Keratinocyte (primary cell): ENCODE measurements around the gene MTFMT. TPM values are rescaled to one million over a fixed set of nuclear protein-coding genes. Genes with fewer than 3 reads are reported as not detected.

Source experiments
- DNase-seq: peaks from one replicate; pipeline ENCODE4 v3.0.0-alpha.2; 2011; ENCODE audit warnings: low read depth, missing footprints, low spot score
- FAIRE-seq: peaks from 2 replicates; lab custom pipeline; 2011; peaks lifted over from hg19 to GRCh38; lab: Jason Lieb, UNC
- H2AFZ ChIP-seq: 2 replicates; pipeline ENCODE4 v1.6.0; 2012; ENCODE audit warnings: low read length, control low read depth, inconsistent platforms; ENCODE audit not compliant: control insufficient read depth
- H3K27ac ChIP-seq: 2 replicates; pipeline ENCODE4 v1.5.1; 2011; ENCODE audit warnings: low read length; ENCODE audit not compliant: control insufficient read depth, insufficient read depth
- H3K27me3 ChIP-seq: 3 replicates; pipeline ENCODE4 v1.6.0; 2011; ENCODE audit warnings: low read length; ENCODE audit not compliant: control insufficient read depth, insufficient read depth; ENCODE audit errors: extremely low read depth
- H3K36me3 ChIP-seq, 2 experiments: 2 replicates in 1 of 2; 3 replicates in 1 of 2; pipeline ENCODE4 v1.5.1; 2011; ENCODE audit warnings: low read length in 2 of 2, mild to moderate bottlenecking in 1 of 2; ENCODE audit not compliant: control insufficient read depth in 2 of 2, insufficient read depth in 2 of 2; ENCODE audit errors: extremely low read depth in 1 of 2
- H3K4me1 ChIP-seq: 3 replicates; pipeline ENCODE4 v1.5.1; 2011; ENCODE audit warnings: low read length; ENCODE audit not compliant: control insufficient read depth, insufficient read depth; ENCODE audit errors: extremely low read depth
- H3K4me2 ChIP-seq: 3 replicates; pipeline ENCODE4 v1.6.0; 2011; ENCODE audit warnings: low read depth, low read length; ENCODE audit not compliant: control insufficient read depth, insufficient read depth; ENCODE audit errors: extremely low read depth
- H3K4me3 ChIP-seq, 3 experiments: fragments of 200-600 bp in 1 of 3; sonication (generic) in 1 of 3; 2 replicates in 2 of 3; 3 replicates in 1 of 3; pipeline ENCODE4 v1.5.1; 2011 to 2016; ENCODE audit warnings: low read length in 3 of 3, mild to moderate bottlenecking in 3 of 3, control low read depth in 2 of 3, inconsistent platforms in 1 of 3, low read depth in 1 of 3, mixed read lengths in 1 of 3, mixed run types in 1 of 3, moderate library complexity in 1 of 3; ENCODE audit not compliant: control insufficient read depth in 2 of 3, insufficient read depth in 2 of 3; ENCODE audit errors: extremely low read depth in 1 of 3
- H3K79me2 ChIP-seq: 2 replicates; pipeline ENCODE4 v1.6.0; 2012; ENCODE audit warnings: low read length; ENCODE audit not compliant: control insufficient read depth, insufficient read depth
- H3K9ac ChIP-seq: 3 replicates; pipeline ENCODE4 v1.6.0; 2011; ENCODE audit warnings: low read length; ENCODE audit not compliant: control insufficient read depth, insufficient read depth; ENCODE audit errors: extremely low read depth
- H3K9me1 ChIP-seq: 3 replicates; pipeline ENCODE4 v1.6.0; 2011; ENCODE audit warnings: low read length; ENCODE audit not compliant: control insufficient read depth, insufficient read depth; ENCODE audit errors: extremely low read depth
- H3K9me3 ChIP-seq: 2 replicates; pipeline ENCODE4 v1.5.1; 2012; ENCODE audit warnings: low read depth, low read length; ENCODE audit not compliant: control insufficient read depth
- H4K20me1 ChIP-seq: 3 replicates; pipeline ENCODE4 v1.6.0; 2011; ENCODE audit warnings: low read length; ENCODE audit not compliant: control insufficient read depth, insufficient read depth; ENCODE audit errors: extremely low read depth
- CTCF ChIP-seq, 3 experiments: IDR thresholded peaks in 1 of 3; conservative IDR thresholded peaks in 1 of 3; optimal IDR thresholded peaks in 1 of 3; 2 replicates in 2 of 3; 3 replicates in 1 of 3; pipeline versions ENCODE3 to v1.5.1; 2011; ENCODE audit warnings: low read length in 3 of 3, mild to moderate bottlenecking in 3 of 3, moderate library complexity in 2 of 3, control low read depth in 1 of 3, inconsistent platforms in 1 of 3; ENCODE audit not compliant: insufficient read depth in 2 of 3; ENCODE audit errors: extremely low read depth in 1 of 3
- EZH2 ChIP-seq: IDR thresholded peaks from one replicate; pipeline ENCODE4 v1.6.1; 2012; ENCODE audit warnings: inconsistent platforms, mild to moderate bottlenecking, low read length, moderate library complexity
- dilution Hi-C: fragments of 300-500 bp; cut with MboI; formaldehyde crosslinking; loops from one replicate; pipeline ENCODE4 v1.7.0; 2020; ENCODE audit warnings: low sequenced_read_pairs; ENCODE audit not compliant: extremely low pct_ligation_motif_present
- polyA plus RNA-seq, 5 experiments: library from polyadenylated mRNA; depleted of rRNA in 3 of 5; stranded (reverse) in 3 of 5; stranded (forward) in 1 of 5; unstranded in 1 of 5; fragments of >200 nt; gene quantifications; 1 replicate in 1 of 5; 2 replicates in 3 of 5; 3 replicates in 1 of 5; pipeline versions ENCODE4 v1.2.1 to v1.2.3, GENCODE V29; 2011 to 2012; ENCODE audit warnings: missing spikeins in 2 of 5, low read depth in 1 of 5, low replicate concordance in 1 of 5

MTFMT gene
- polyA plus RNA-seq, 1 donor (not counting 4 experiments of a cell fraction or from before 2014, with no cell fraction given) = 21.0 TPM

- Histone ChIP-seq H3K9me1 (no peaks in the 10 kb centered on the region), H3K27me3 (no peaks in the 10 kb centered on the region), H3K4me2 (no peak overlapping the region), H3K79me2 (no peaks in the 10 kb centered on the region), H3K4me1 (no peaks in the 10 kb centered on the region), H3K9me3 (no peaks in the 10 kb centered on the region), H3K36me3 (peaks cover 4 to 5% of the 10 kb centered on the region in 2 experiments), H2AFZ (no peak overlapping the region), H3K9ac (no peak overlapping the region), H3K4me3 (no peak overlapping the region), H3K27ac (no peak overlapping the region), H4K20me1 (no peaks in the 10 kb centered on the region)
- no peak for FAIRE-seq
- dilution Hi-C loops = no loop called here
- TF ChIP-seq CTCF (optimal IDR thresholded peaks at IDR 0.05 in 1 of 3, IDR thresholded peaks at IDR 0.05 in 1 of 3, conservative IDR thresholded peaks at IDR 0.05 in 1 of 3; ENCODE audit: extremely low read depth in 1 of 3, insufficient read depth in 2 of 3, low read length in 3 of 3) = no peak
- no peak for TF ChIP-seq EZH2
- DNase-seq = no peak
Observed at GRCh38 chr15:64951777-64952418, 77.5 kb downstream of the MTFMT start.

Other genes starting within 250 kb of the MTFMT start
- 2.3 to 7.6 TPM (median 6.2 TPM) in 3 replicates for gene PIF1, start 204.0 kb downstream of the MTFMT start, polyA plus RNA-seq
- gene PLEKHO2, start 187.7 kb downstream of the MTFMT start, polyA plus RNA-seq = 8.8 to 12.0 TPM (median 11.2 TPM) in 3 replicates
- 0.53 to 1.1 TPM (median 0.96 TPM) in 3 replicates for gene ANKDD1A, start 117.7 kb downstream of the MTFMT start, polyA plus RNA-seq
- 40.3 to 62.9 TPM (median 58.0 TPM) in 3 replicates for gene SPG21, start 39.7 kb downstream of the MTFMT start, polyA plus RNA-seq
- gene SLC51B, start 15.7 kb upstream of the MTFMT start, polyA plus RNA-seq = not detected in 3 replicates
- gene RASL12, start 38.4 kb upstream of the MTFMT start, polyA plus RNA-seq = not detected in 3 replicates
- not detected in 3 replicates for gene KBTBD13, start 47.1 kb upstream of the MTFMT start, polyA plus RNA-seq
- gene UBAP1L, start 85.6 kb upstream of the MTFMT start, polyA plus RNA-seq = 0.27 to 0.85 TPM (median 0.55 TPM) in 3 replicates
- 12.2 to 17.2 TPM (median 15.8 TPM) in 3 replicates for gene PDCD7, start 104.2 kb upstream of the MTFMT start, polyA plus RNA-seq
- gene CLPX, start 155.7 kb upstream of the MTFMT start, polyA plus RNA-seq = 29.0 to 51.5 TPM (median 43.6 TPM) in 3 replicates
- 0.03 TPM in 1 of 3 replicates, not detected in the others for gene CILP, start 181.8 kb upstream of the MTFMT start, polyA plus RNA-seq